NOMO-1 treated with DMSO at 0.1 percent for 48 hours (cell line): Measurements from ENCODE around the gene OPRPN.

Experiments used
- DNase-seq: peaks from one replicate; lab custom pipeline; 2025; ENCODE audit not compliant: unreplicated experiment; lab: John Stamatoyannopoulos, UW

Gene OPRPN

GRCh38 chr4:70397580-70397979 lies at the start of gene OPRPN:
OPRPN (plus strand) TSS chr4:70397940; CDS start chr4:70399286, 1,346 bp downstream.
- no peak for DNase-seq

- DNase-seq: no peak
Observed at GRCh38 chr4:70356185-70356584, 41.6 kb upstream of the OPRPN start.

- no peak for DNase-seq
Observed at GRCh38 chr4:70359115-70359661, 38.6 kb upstream of the OPRPN start.

- no peak for DNase-seq
Observed at GRCh38 chr4:70360460-70360859, 37.3 kb upstream of the OPRPN start, which contains the start of gene SMR3A. SMR3A (plus strand) TSS chr4:70360760; CDS start chr4:70362116, 1,356 bp downstream.

- no peak for DNase-seq
Observed at GRCh38 chr4:70364002-70364401, 33.7 kb upstream of the OPRPN start.

GRCh38 chr4:70365479-70365878 lies 32.3 kb upstream of the OPRPN start:
- DNase-seq: no peak

GRCh38 chr4:70367813-70368212 lies 29.9 kb upstream of the OPRPN start:
- DNase-seq: no peak

- DNase-seq: no peak
Observed at GRCh38 chr4:70371987-70372386, 25.8 kb upstream of the OPRPN start.

- no peak for DNase-seq
Observed at GRCh38 chr4:70372760-70373159, 25.0 kb upstream of the OPRPN start.

- DNase-seq: no peak
Observed at GRCh38 chr4:70380578-70380977, 17.2 kb upstream of the OPRPN start.

GRCh38 chr4:70382691-70383181 lies 15.0 kb upstream of the OPRPN start, which contains the start of gene SMR3B:
SMR3B (plus strand) TSS chr4:70383131; CDS start chr4:70384511, 1,380 bp downstream.
- DNase-seq: no peak

- DNase-seq: no peak
Observed at GRCh38 chr4:70392057-70392776, 5.5 kb upstream of the OPRPN start.

GRCh38 chr4:70399319-70399718 lies 1.6 kb downstream of the OPRPN start:
- DNase-seq: no peak

- DNase-seq: no peak
Observed at GRCh38 chr4:70402762-70403161, 5.0 kb downstream of the OPRPN start.

GRCh38 chr4:70405765-70406164 lies 8.0 kb downstream of the OPRPN start:
- DNase-seq: no peak

- no peak for DNase-seq
Observed at GRCh38 chr4:70425306-70425705, 27.6 kb downstream of the OPRPN start.

GRCh38 chr4:70426789-70427188 lies 29.0 kb downstream of the OPRPN start:
- no peak for DNase-seq

- no peak for DNase-seq
Observed at GRCh38 chr4:70437197-70437596, 39.5 kb downstream of the OPRPN start.

- DNase-seq: no peak
Observed at GRCh38 chr4:70442474-70442873, 44.7 kb downstream of the OPRPN start.

- DNase-seq: no peak
Observed at GRCh38 chr4:70443329-70443728, 45.6 kb downstream of the OPRPN start.

- DNase-seq: no peak
Observed at GRCh38 chr4:70449220-70449619, 51.5 kb downstream of the OPRPN start.

- DNase-seq: no peak
Observed at GRCh38 chr4:70452946-70453345, 55.2 kb downstream of the OPRPN start.
